GM12891 (cell line): ENCODE data around the gene LIMA1.

Experiments
- POLR2A ChIP-seq: IDR thresholded peaks from 2 replicates; pipeline ENCODE4 v1.6.1; 2011; ENCODE audit warnings: low read depth, low read length, control low read depth
- POLR2AphosphoS5 ChIP-seq: IDR thresholded peaks from 2 replicates; pipeline ENCODE4 v1.6.1; 2011; ENCODE audit warnings: low read depth, low read length, control low read depth
- SPI1 ChIP-seq: IDR thresholded peaks from 2 replicates; pipeline ENCODE4 v1.6.1; 2011; ENCODE audit warnings: low read depth, low read length, control low read depth
- TAF1 ChIP-seq: IDR thresholded peaks from 2 replicates; pipeline ENCODE4 v1.6.1; 2011; ENCODE audit warnings: low read depth, low read length, control low read depth

GRCh38 chr12:50291377-50291776, 8.1 kb upstream of the LIMA1 start:
- TF ChIP-seq POLR2A (no peak), TAF1 (no peak), SPI1 (no peak), POLR2AphosphoS5 (no peak)
